Measurements from ENCODE around the gene DCST2. TPM values are rescaled to one million over a fixed set of nuclear protein-coding genes. Genes with fewer than 3 reads are reported as not detected.
A peak's percentile ranks its signal among the peaks of the same experiment; 100 is the strongest.

Gene DCST2
- total and polyA plus RNA-seq, 9 of the 15 experiments (the other 6 are each of a cell fraction or from before 2014, with no cell fraction given): 0.09 to 0.49 (median 0.11) TPM; not detected in 3

GRCh38 chr1:154993572-154994268 is 39.9 kb downstream of the DCST2 start, which contains the start of gene LENEP (continued):
- no peak; the same call in 1 of the 2 replicates for TF ChIP-seq ETV5 (CRISPR knock-in tag; IDR thresholded peaks at IDR 0.05; ENCODE audit: low read depth)
- TF ChIP-seq SNIP1 (IDR thresholded peaks at IDR 0.05; ENCODE audit: low read depth): no peak
- no peak for TF ChIP-seq ZNF124 (CRISPR knock-in tag; IDR thresholded peaks at IDR 0.05)
- peak; percentile 18 to 33; a peak in 2 of 4 replicates for TF ChIP-seq FOXK2 (conservative IDR thresholded peaks at IDR 0.05 in 1 of 2, IDR thresholded peaks at IDR 0.05 in 1 of 2; ENCODE audit: low read depth in 2 of 2)
- no peak; the same call in 1 of the 2 replicates for TF ChIP-seq EHMT2 (IDR thresholded peaks at IDR 0.05)
- no peak for TF ChIP-seq ZEB2 (IDR thresholded peaks at IDR 0.05)
- TF ChIP-seq ZC3H4 (CRISPR knock-in tag; IDR thresholded peaks at IDR 0.05; ENCODE audit: borderline replicate concordance): no peak
- TF ChIP-seq UBTF (IDR thresholded peaks at IDR 0.05; ENCODE audit: borderline replicate concordance in 1 of 2, low read depth in 2 of 2, low read length in 2 of 2): no peak
- TF ChIP-seq SRSF1 (IDR thresholded peaks at IDR 0.05; ENCODE audit: low read depth, low read length): no peak
- no peak for TF ChIP-seq POLR3A (IDR thresholded peaks at IDR 0.05; ENCODE audit: borderline replicate concordance, extremely low read depth, insufficient read depth, insufficient read length)
- TF ChIP-seq SMARCA4 (IDR thresholded peaks at IDR 0.05): no peak
- TF ChIP-seq ZBTB8A (IDR thresholded peaks at IDR 0.05; ENCODE audit: partially characterized antibody): no peak
- no peak for TF ChIP-seq U2AF2 (optimal IDR thresholded peaks at IDR 0.05; ENCODE audit: low read depth, low read length)
- no peak for TF ChIP-seq CC2D1A (IDR thresholded peaks at IDR 0.05)
- TF ChIP-seq IRF1 (CRISPR knock-in tag; IDR thresholded peaks at IDR 0.05; ENCODE audit: borderline replicate concordance): no peak
- 0 out of 2 replicates have a peak, but pooled peaks have one; percentile 30 for TF ChIP-seq HINFP (tag; conservative IDR thresholded peaks at IDR 0.05; ENCODE audit: low read depth)
- no peak for TF ChIP-seq ZNF274 (IDR thresholded peaks at IDR 0.05; ENCODE audit: borderline replicate concordance, low read depth, low read length)
- no peak for TF ChIP-seq MECOM (CRISPR knock-in tag; IDR thresholded peaks at IDR 0.05)
- TF ChIP-seq ZKSCAN1 (IDR thresholded peaks at IDR 0.05; ENCODE audit: low read depth, low read length): no peak
- no peak for TF ChIP-seq VEZF1 (CRISPR knock-in tag; IDR thresholded peaks at IDR 0.05)
- TF ChIP-seq GABPB2 (CRISPR knock-in tag; conservative IDR thresholded peaks at IDR 0.05): no peak
- TF ChIP-seq NFE2 (IDR thresholded peaks at IDR 0.05; ENCODE audit: low read depth): peak; percentile 38; the same call in 1 of the 2 replicates

All from K562 (cell line).